GM12892 (cell line): ENCODE results near the gene PPP1R16B.

Experiments
- POLR2A ChIP-seq: IDR thresholded peaks from 2 replicates; pipeline ENCODE4 v1.6.1; 2011; ENCODE audit warnings: low read depth, low read length, control low read depth
- POLR2AphosphoS5 ChIP-seq: IDR thresholded peaks from 2 replicates; pipeline ENCODE4 v1.6.1; 2011; ENCODE audit warnings: low read depth, low read length, control low read depth
- TAF1 ChIP-seq: IDR thresholded peaks from 2 replicates; pipeline ENCODE4 v1.6.1; 2011; ENCODE audit warnings: low read depth, mild to moderate bottlenecking, control low read depth, low read length, borderline replicate concordance

DNA sequence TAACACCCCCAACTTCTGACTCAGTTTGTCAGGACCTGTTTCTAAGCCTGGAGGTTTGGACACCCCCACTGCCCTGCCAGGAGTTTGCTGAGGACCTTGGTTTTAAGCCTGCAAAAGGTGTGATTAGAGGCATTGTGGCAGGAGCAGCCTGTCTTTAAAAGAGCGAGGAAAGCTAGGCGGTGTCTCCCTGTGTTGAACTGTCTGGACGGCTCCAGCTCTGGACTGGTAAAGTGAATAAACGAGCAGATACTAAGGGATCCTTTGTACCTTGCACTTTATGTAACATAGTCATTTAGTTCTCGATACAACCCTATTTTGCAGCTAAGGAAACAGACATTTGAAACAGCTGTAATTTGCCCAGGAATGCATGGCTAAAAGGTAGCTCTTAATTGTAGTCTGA lies 135.1 kb downstream of the PPP1R16B start:
- TF ChIP-seq POLR2AphosphoS5 (no peak), TAF1 (no peak), POLR2A (no peak)
